Stimulated activated CD4-positive, alpha-beta T cell treated with anti-CD3 and anti-CD28 coated beads, Interleukin-4, amount 100 ng/mL, for 4 hours (primary cell): Measurements from ENCODE around the gene B3GALT4.
"Not testable (repeated sequence)": the region's sequence is repeated elsewhere in the genome, so short reads cannot be mapped to it uniquely, and the experiment has no call there.

Experiments used
- DNase-seq, 2 experiments: peaks; one replicate each; pipeline ENCODE4 v3.0.0-alpha.2; 2020

B3GALT4 gene

GRCh38 chr6:33272275-33273128 lies 4.4 kb upstream of the B3GALT4 start:
- DNase-seq: no peak

DNA sequence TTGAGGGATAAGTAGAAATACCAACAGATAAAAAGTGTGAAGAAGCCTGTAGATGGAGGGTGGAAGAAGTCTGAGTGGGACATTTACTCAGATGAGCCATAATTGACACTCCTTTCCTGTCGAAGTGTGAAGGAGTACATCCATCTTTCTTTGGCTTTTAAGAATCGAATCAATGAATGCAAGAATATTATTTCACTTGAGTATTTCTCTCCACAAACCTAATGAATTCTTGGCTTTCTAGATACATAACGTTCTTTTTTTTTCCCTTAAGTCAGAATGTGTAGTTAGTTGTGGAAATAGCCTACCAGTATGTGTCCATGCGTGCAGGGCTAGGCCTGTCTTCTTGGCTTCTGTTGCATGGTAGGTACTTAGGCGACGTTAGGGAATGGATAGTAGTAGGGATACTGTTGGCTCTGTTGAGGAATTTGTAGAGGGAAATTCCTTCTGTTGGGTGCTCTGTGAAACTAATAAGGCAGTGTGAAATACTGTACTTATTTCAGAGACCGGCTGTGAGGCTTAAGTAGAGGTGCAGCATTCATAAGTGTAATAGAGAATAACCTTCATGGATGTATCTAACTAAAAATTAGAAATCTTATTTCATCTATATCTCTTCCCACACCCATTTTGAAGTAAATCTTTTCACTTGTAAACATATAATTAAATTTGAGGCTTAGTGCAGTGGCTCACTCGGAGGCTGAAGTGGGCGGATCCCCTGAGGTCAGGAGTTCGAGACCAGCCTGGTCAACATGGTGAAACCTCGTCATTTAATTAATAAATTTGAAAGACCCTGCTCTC lies 3.6 kb upstream of the B3GALT4 start:
- no peak for DNase-seq

DNA sequence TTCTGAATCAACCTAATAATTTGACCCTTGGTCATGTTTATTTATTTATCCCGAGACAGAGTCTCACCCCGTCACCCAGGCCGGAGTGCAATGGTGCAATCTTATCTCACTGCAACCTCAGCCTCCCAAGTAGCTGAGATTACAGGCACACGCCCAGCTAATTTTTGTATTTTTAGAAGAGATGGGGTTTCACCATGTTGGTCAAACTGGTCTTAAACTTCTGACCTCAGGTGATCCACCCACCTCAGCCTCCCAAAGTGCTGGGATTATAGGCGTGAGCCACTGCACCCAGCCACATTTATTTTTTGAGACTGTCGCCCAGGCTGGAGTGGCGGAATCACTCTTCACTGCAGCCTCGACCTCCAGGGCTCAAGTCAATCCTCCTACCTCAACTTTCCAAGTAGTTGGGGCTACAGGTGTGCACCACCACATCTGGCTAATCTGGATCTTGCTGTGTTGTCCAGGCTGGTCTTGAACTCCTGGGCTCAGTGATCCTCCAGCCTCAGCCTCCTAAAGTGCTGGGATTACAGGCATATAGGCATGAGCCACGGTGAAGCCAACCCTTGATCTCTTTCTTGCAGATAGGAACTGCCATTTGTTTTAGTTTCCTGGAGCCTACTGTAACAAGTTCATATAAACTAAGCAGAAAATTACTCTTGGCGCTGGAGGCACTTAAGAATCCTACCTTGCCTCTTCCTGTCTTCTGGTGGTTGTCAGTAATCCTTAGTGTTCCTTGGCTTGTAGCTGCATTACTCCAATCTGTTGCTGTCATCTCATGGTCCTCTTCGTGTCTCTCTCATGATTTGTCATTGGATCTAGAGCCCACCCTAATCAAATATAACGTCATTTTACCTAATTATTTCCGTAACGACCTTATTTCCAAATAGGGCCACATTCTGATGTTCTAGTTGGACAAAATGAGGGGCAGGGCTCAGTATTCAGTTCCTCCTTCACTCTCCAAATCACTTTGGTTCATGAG lies 2.7 kb upstream of the B3GALT4 start:
- DNase-seq: no peak

DNA sequence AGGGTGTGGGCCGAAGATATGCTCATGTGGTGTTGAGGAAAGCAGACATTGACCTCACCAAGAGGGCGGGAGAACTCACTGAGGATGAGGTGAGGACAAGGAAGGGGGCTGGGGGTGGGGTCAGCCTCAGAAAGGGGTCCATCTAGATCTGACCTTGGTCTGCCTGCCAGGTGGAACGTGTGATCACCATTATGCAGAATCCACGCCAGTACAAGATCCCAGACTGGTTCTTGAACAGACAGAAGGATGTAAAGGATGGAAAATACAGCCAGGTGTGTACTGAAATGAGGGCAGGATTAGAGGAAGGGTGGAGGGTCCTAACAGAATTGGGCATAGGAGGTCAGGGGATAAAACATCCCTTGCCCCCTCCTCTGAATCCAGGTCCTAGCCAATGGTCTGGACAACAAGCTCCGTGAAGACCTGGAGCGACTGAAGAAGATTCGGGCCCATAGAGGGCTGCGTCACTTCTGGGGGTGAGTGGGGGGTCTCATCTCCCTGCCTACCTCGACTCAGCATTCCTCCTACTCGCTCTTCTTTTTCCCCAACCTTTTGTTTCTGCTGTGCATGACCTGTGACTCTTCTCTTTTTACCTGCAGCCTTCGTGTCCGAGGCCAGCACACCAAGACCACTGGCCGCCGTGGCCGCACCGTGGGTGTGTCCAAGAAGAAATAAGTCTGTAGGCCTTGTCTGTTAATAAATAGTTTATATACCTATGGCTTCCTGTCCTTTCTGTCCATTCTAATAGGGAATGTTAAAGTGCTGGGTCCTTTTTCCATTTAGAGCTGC lies 935 bp upstream of the B3GALT4 start:
- not testable (repeated sequence) for DNase-seq

- no peak for DNase-seq
Observed at GRCh38 chr6:33276581-33276863, 401 bp upstream of the B3GALT4 start.

DNA sequence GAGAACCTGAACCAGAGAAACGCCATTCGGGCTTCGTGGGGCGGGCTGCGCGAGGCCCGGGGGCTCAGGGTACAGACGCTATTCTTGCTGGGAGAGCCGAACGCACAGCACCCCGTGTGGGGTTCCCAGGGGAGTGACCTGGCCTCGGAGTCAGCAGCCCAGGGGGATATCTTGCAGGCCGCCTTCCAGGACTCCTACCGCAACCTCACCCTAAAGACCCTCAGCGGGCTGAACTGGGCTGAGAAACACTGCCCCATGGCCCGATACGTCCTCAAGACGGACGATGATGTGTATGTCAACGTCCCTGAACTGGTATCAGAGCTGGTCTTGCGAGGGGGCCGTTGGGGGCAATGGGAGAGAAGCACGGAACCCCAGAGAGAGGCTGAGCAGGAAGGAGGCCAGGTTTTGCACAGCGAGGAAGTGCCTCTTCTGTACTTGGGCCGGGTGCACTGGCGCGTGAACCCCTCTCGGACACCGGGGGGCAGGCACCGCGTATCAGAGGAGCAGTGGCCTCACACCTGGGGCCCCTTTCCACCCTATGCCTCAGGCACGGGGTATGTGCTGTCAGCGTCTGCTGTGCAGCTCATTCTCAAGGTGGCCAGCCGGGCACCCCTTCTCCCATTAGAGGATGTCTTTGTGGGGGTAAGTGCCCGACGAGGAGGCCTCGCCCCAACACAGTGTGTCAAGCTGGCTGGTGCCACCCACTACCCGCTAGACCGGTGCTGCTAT lies 904 bp downstream of the B3GALT4 start:
- DNase-seq: peak in 1 of 2 experiments; percentile 21

DNA sequence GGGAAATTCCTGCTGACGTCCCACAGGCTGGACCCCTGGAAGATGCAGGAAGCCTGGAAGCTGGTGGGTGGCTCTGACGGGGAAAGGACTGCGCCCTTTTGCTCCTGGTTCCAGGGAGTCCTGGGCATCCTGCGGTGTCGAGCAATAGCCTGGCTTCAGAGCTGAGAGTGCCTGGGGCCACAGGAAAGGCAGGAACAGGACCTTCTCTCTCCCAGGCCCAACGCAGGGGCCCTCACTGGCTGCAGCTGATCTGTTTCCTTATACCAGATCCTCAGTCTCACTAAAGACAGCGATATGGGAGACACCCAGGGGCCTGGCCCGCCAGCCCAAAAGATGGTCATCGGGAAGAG lies 1.4 kb downstream of the B3GALT4 start:
- DNase-seq: no peak

DNA sequence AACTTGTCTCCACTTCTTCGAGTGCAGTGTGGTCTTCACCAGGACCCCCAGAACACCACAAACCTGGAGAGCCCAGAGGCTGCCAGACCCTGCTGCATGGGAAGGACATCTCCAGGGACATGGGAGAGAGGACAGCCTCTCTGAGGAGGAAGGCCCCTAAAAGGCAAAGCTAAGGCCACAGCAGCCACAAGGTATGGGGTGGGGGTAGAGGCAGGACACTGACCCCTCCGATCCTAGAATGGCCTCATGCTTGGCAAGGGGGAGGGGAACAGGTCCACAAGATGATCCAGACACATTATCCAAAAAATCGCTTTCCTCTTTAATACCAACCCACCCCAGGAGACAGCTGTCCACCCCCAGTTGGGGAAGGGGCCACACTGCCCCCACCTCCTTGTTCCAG lies 1.9 kb downstream of the B3GALT4 start:
- no peak for DNase-seq

GRCh38 chr6:33279257-33279695 lies 2.4 kb downstream of the B3GALT4 start:
- no peak for DNase-seq

- no peak for DNase-seq
Observed at GRCh38 chr6:33279971-33280511, 3.1 kb downstream of the B3GALT4 start.

- DNase-seq: no peak
Observed at GRCh38 chr6:33280539-33280938, 3.6 kb downstream of the B3GALT4 start.

- DNase-seq: not testable (repeated sequence)
Observed at GRCh38 chr6:33285214-33285613, 8.3 kb downstream of the B3GALT4 start.

DNA sequence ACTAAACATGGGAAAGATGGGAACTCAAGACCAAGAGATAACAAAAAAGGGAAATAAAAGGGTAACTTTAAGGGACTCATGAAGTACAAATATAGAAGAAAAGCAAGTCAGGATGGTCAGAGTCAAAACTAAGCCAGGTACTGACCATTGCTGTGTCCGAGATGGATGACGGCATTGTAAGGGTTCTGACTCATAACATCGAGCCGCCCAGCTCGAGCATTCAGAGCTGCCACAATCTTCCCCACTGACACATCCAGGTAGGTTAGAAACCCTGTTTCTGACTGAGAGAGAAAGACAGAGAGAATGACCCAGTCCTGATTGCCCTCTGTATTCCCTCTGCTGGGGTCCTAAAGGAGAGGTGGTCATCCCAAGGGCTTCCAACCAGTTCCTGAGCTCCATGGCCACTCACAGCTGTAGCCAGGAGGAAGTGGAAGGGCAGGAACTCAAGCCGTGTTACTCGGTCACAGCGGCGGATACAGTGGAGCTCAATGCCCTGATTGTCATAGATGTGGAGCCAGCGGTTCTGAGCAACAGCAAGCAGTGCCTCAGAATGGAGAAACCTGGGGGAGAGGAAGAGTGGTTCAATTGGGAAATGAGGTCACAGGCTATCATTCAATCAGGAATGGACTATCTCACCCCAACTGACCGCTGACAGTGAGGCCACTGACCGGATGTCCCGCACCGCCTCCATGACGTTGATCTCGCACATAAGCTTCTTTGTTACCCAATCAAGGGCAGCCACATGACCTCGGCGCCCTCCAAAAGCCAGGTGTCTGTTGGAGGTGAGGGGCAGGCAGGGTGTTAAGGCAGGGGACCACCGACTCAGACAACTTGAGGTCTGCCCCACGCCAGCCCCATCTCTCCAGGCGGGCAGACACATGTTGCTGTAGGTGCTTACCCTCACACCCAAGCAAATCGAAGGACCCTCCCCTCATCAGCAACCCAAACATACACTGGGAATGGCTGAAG lies 10.3 kb downstream of the B3GALT4 start:
- DNase-seq: no peak

GRCh38 chr6:33288141-33288920 lies 11.4 kb downstream of the B3GALT4 start:
- DNase-seq: no peak

DNA sequence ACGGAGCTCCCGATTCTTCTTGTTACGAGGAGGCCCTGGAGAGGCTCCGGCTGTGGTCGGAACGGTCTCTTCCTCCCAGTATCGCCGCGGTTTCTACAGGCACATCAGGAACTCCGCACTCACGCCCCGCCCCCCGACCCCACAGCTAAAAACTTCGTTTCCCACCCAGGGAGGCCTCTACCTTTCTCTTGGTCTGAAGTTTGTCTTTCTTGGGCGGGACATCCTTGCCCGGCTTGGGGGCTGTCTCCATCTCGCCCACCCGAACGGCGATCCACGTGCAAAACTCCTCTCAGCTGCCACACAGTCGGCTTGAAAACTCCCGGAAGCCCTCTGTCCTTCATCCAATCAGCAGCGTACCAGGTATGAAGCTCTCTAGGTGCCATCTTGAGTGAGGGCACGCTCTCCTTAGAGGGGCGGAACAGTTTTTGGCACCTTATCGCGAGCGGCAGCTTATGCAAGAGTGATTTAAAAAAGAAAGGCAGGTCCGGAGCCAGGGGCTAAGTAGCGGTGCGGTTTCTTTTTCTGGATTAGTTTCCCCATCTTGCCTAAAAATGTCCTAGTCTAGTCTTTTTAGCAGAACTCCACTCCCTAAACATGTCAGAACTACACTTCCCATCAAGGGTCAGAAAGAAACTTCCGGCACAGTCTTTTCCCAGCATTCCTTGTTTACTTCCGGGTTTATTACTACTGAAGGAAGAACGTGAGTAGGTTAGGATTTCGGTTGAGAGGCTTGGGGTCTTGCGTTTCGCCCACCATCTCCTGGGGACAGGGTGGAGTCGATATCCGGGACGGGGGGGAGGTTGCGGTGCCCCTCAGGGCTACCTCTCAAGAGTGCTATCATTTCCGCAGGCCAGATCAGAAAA lies 12.2 kb downstream of the B3GALT4 start, which contains the start of the genes PFDN6 and WDR46:
Gene PFDN6 (plus strand): TSS at position 681 of the 863 bp plus-strand sequence. CDS start 256 bp downstream, outside the sequence.
Gene WDR46 (minus strand): TSS at position 319 of the 863 bp plus-strand sequence. CDS start 69 bp downstream, at position 250.
- peak; percentile 61 to 84 for DNase-seq

DNA sequence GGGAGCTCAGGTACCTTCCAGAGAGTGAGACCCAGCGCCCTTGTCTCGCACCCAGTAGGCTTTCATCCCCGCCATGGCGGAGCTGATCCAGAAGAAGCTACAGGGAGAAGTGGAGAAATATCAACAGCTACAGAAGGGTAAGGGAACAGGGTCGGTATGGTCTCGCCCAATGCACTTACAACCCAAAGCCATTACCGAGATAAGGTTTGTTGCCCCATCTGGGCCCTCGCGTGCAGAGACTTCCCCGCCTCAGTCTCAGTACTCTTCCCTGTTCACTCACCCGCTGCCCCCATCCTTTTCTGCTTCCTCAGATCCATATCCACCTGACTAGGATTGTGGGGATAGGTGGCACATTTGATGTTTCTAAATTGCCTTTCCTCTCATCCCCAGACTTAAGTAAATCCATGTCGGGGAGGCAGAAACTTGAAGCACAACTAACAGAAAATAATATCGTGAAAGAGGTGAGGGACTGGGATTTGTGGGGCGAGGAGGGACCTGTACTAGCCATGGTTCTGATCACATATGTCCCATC lies 12.9 kb downstream of the B3GALT4 start:
- DNase-seq: no peak

GRCh38 chr6:33290459-33290858 lies 13.5 kb downstream of the B3GALT4 start:
- no peak for DNase-seq
